PC-3 (cell line): Measurements from ENCODE around the gene NYAP1.

ENCODE experiments used
- EZH2 ChIP-seq: fragments of 300-600 bp; sonication (generic); IDR thresholded peaks from one replicate; pipeline ENCODE4 v1.6.1; 2017; ENCODE audit warnings: antibody characterized with exemption, mild to moderate bottlenecking, low read length; ENCODE audit not compliant: unreplicated experiment
- TF ChIP-seq, protein P1 (sequence below): fragments of 300-600 bp; sonication (generic); conservative IDR thresholded peaks from 2 replicates; pipeline ENCODE4 v1.5.1; 2017; ENCODE audit warnings: antibody characterized with exemption, low read depth, mild to moderate bottlenecking, low read length

DNA sequence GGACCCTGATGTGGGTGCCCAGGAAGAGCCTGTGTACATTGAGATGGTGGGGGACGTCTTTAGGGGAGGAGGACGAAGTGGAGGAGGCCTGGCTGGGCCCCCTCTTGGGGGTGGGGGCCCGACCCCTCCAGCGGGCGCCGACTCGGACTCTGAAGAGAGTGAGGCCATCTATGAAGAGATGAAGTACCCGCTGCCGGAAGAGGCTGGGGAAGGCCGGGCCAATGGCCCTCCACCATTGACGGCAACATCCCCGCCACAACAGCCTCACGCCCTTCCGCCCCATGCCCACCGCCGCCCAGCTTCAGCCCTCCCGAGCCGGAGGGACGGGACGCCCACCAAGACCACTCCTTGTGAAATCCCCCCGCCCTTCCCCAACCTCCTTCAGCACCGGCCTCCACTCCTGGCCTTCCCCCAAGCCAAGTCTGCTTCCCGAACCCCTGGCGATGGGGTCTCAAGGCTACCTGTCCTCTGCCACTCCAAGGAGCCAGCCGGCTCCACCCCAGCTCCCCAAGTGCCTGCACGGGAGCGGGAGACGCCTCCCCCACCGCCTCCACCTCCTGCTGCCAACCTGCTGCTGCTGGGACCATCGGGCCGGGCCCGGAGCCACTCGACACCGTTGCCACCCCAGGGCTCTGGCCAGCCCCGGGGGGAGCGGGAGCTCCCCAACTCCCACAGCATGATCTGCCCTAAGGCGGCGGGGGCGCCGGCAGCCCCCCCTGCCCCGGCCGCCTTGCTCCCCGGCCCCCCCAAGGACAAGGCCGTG lies 4.8 kb downstream of the NYAP1 start:
- TF ChIP-seq, protein P1, sequence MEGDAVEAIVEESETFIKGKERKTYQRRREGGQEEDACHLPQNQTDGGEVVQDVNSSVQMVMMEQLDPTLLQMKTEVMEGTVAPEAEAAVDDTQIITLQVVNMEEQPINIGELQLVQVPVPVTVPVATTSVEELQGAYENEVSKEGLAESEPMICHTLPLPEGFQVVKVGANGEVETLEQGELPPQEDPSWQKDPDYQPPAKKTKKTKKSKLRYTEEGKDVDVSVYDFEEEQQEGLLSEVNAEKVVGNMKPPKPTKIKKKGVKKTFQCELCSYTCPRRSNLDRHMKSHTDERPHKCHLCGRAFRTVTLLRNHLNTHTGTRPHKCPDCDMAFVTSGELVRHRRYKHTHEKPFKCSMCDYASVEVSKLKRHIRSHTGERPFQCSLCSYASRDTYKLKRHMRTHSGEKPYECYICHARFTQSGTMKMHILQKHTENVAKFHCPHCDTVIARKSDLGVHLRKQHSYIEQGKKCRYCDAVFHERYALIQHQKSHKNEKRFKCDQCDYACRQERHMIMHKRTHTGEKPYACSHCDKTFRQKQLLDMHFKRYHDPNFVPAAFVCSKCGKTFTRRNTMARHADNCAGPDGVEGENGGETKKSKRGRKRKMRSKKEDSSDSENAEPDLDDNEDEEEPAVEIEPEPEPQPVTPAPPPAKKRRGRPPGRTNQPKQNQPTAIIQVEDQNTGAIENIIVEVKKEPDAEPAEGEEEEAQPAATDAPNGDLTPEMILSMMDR: no peak
- no peak for TF ChIP-seq EZH2
